Measurements from ENCODE around the gene PSMF1.

The PSMF1 gene

DNA sequence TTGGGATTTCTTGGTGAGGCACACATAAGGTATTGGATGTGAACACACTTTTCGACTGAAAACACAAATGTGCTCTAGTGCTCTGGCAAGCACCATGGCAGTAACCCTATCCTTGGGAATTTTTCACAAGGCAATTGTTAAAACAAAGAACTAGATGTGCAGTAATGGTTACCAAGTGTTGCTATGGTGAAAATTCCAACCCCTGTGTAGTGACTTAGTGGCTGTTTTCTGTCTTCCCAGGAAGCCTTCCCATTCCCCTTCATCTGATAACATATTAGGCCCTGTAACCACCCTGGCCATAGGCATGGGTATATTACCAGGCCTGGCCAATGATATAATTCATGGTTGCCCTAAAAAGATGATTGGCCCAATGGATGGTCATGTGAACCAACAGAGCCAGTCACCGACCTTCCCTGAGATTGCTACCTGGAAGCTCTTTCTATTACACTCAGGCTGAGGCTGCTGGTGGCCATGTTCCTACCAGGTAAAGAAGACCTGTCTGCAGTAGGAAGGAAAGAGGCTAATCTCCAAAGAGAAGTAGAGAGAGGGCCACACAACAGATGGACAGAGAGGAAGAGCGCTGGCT, 89.0 kb downstream of the PSMF1 start:
- Histone ChIP-seq H3K4me1 (ENCODE audit: control insufficient read depth, low read length) (no peaks in the 10 kb centered on the region), H3F3A (ENCODE audit: control insufficient read depth, insufficient read depth) (no peaks in the 10 kb centered on the region), H3K4me3 (ENCODE audit: low read length) (no peak overlapping the region), H3K4me2 (ENCODE audit: low read length) (no peak overlapping the region), H3K27ac (ENCODE audit: low read depth, low read length) (no peak overlapping the region), H3K27me3 (ENCODE audit: control insufficient read depth, low read length) (peaks cover 22% of the 10 kb centered on the region), H4K20me1 (ENCODE audit: control insufficient read depth, insufficient read depth, low read depth, low read length) (no peaks in the 10 kb centered on the region; the same call in 1 of the 2 replicates), H3K79me2 (ENCODE audit: control insufficient read depth, low read length) (no peaks in the 10 kb centered on the region), H3K9me3 (ENCODE audit: control insufficient read depth, insufficient read depth, low read length) (no peaks in the 10 kb centered on the region), H3K9me2 (replicated peaks; ENCODE audit: control insufficient read depth, low read length) (no peaks in the 10 kb centered on the region), H3K36me3 (ENCODE audit: control insufficient read depth, low read length) (no peaks in the 10 kb centered on the region)
- TF ChIP-seq EZH2phosphoT487 (IDR thresholded peaks at IDR 0.05; ENCODE audit: borderline replicate concordance, low read length) = no peak
- TF ChIP-seq, protein P1, sequence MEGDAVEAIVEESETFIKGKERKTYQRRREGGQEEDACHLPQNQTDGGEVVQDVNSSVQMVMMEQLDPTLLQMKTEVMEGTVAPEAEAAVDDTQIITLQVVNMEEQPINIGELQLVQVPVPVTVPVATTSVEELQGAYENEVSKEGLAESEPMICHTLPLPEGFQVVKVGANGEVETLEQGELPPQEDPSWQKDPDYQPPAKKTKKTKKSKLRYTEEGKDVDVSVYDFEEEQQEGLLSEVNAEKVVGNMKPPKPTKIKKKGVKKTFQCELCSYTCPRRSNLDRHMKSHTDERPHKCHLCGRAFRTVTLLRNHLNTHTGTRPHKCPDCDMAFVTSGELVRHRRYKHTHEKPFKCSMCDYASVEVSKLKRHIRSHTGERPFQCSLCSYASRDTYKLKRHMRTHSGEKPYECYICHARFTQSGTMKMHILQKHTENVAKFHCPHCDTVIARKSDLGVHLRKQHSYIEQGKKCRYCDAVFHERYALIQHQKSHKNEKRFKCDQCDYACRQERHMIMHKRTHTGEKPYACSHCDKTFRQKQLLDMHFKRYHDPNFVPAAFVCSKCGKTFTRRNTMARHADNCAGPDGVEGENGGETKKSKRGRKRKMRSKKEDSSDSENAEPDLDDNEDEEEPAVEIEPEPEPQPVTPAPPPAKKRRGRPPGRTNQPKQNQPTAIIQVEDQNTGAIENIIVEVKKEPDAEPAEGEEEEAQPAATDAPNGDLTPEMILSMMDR (IDR thresholded peaks at IDR 0.05; ENCODE audit: low read depth, low read length, poor library complexity, severe bottlenecking) = no peak

DNA sequence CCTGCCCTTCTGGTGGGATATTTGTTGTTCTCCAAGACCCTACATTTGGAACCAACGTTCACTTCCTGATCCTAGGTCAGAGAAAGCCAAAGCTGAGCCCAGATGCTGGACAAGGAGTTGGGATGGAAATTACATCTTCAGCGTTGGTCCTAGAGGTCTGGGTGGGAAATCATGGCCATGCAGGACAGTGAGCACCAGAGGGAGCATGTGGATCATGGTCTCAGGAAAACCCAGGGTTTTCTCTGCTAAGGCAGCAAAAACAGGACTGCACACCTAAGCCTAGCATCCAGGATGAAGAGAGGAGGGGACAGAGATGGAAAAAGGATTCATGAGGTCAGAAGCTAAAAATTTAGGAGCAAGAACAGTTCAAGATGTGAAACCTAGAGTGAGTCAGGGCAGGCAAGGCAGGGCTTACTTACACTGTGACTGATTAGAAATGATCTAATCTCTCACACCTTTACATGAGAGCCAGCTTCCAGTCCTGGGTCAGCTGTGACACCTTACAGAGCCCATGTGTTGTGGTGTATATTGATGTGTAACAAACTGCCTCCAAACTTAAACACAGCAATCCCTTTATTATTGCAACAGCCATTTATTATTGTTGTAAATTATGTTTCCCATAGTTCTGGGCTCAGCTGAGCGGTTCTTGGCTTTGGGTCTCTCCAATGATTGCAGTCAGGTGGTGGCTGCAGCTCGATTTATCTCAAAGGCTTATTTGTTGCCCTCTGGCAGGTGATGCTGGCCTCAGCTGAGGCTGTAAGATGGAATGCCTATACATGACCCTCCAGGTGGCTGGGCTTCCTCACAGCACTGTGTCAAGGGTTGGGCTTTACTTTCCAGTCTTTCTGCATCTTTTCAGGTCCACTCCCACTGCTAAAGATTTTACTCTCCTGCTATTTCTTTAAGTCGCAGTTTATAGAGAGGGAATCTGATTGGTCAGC, 91.3 kb downstream of the PSMF1 start:
- H3K27ac ChIP-seq (ENCODE audit: low read depth, low read length) = no peak overlapping the region
- H4K20me1 ChIP-seq (ENCODE audit: control insufficient read depth, insufficient read depth, low read depth, low read length) = no peaks in the 10 kb centered on the region; the same call in 1 of the 2 replicates
- no peaks in the 10 kb centered on the region for H3K9me3 ChIP-seq (ENCODE audit: control insufficient read depth, insufficient read depth, low read length)
- no peaks in the 10 kb centered on the region for H3F3A ChIP-seq (ENCODE audit: control insufficient read depth, insufficient read depth)
- TF ChIP-seq, protein P1 (IDR thresholded peaks at IDR 0.05; ENCODE audit: low read depth, low read length, poor library complexity, severe bottlenecking) = no peak
- no peak for TF ChIP-seq EZH2phosphoT487 (IDR thresholded peaks at IDR 0.05; ENCODE audit: borderline replicate concordance, low read length)
- H3K4me2 ChIP-seq (ENCODE audit: low read length) = no peak overlapping the region
- H3K4me1 ChIP-seq (ENCODE audit: control insufficient read depth, low read length) = no peaks in the 10 kb centered on the region
- H3K79me2 ChIP-seq (ENCODE audit: control insufficient read depth, low read length) = no peaks in the 10 kb centered on the region
- H3K9me2 ChIP-seq (replicated peaks; ENCODE audit: control insufficient read depth, low read length) = no peaks in the 10 kb centered on the region
- peaks cover 23% of the 10 kb centered on the region for H3K27me3 ChIP-seq (ENCODE audit: control insufficient read depth, low read length)
- H3K4me3 ChIP-seq (ENCODE audit: low read length) = no peak overlapping the region
- H3K36me3 ChIP-seq (ENCODE audit: control insufficient read depth, low read length) = no peaks in the 10 kb centered on the region

DNA sequence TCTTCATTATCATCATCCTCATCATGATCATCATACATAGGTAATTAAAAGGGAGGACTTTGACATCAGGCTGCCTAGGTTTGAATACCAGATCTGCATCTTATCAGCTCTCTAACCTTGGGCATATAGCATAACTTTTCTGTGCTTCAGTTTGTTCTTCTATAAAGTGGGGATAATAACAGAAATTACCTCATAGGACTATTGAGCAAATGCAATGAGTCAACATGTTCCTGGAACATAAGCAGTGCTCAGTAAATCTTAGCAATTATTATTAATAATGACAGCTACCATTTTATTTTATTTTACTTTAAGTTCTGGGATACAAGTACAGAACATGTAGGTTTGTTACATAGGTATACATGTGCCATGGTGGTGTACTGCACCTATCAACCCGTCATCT, 92.1 kb downstream of the PSMF1 start:
- Histone ChIP-seq H3K27me3 (ENCODE audit: control insufficient read depth, low read length) (peaks cover 25% of the 10 kb centered on the region), H3F3A (ENCODE audit: control insufficient read depth, insufficient read depth) (no peaks in the 10 kb centered on the region), H3K9me2 (replicated peaks; ENCODE audit: control insufficient read depth, low read length) (no peaks in the 10 kb centered on the region), H3K4me2 (ENCODE audit: low read length) (no peak overlapping the region), H3K4me3 (ENCODE audit: low read length) (no peak overlapping the region), H3K79me2 (ENCODE audit: control insufficient read depth, low read length) (no peaks in the 10 kb centered on the region), H3K36me3 (ENCODE audit: control insufficient read depth, low read length) (no peaks in the 10 kb centered on the region), H3K27ac (ENCODE audit: low read depth, low read length) (no peak overlapping the region), H3K4me1 (ENCODE audit: control insufficient read depth, low read length) (no peaks in the 10 kb centered on the region), H4K20me1 (ENCODE audit: control insufficient read depth, insufficient read depth, low read depth, low read length) (no peaks in the 10 kb centered on the region; the same call in 1 of the 2 replicates), H3K9me3 (ENCODE audit: control insufficient read depth, insufficient read depth, low read length) (no peaks in the 10 kb centered on the region)
- TF ChIP-seq, protein P1 (IDR thresholded peaks at IDR 0.05; ENCODE audit: low read depth, low read length, poor library complexity, severe bottlenecking) = no peak
- TF ChIP-seq EZH2phosphoT487 (IDR thresholded peaks at IDR 0.05; ENCODE audit: borderline replicate concordance, low read length) = no peak

Data from DOHH2 (cell line).